Adipose tissue (tissue), 3 donors: ENCODE data around the gene ITGA2B. TPM values are rescaled to one million over a fixed set of nuclear protein-coding genes. Genes with fewer than 3 reads are reported as not detected.

Experiments used
- H3K27ac ChIP-seq: one replicate; pipeline ENCODE4 v1.5.1; 2013; ENCODE audit warnings: low read depth, low read length
- WGBS, 3 donors: extraction: QIAGEN DNeasy Blood & Tissue Kit; methylation state at CpG; one replicate each; pipeline ENCODE4 v1.1.7; 2013; 5-methylcytosine and 5-hydroxymethylcytosine counted together
- polyA plus RNA-seq, 3 donors: library from polyadenylated mRNA; stranded (reverse); fragments of 200-250 nt; gene quantifications; one replicate each; pipeline ENCODE4 v1.2.3, GENCODE V29; 2013
- donor health status: healthy with polysubstance abuse.
- donor health status: Bipolar disorder and iron deficiency.
- donor health status: healthy.

The ITGA2B gene
- 1 to 10 TPM in 1 of 3 donors, under 1 TPM in 2; 0.35 to 1.1 (median 0.90) TPM for polyA plus RNA-seq

- no peak within 1 kb of the TSS for H3K27ac ChIP-seq
These were observed at the start of gene ITGA2B for GRCh38 chr17:44389281-44389680. Gene ITGA2B, minus strand, starts transcription at chr17:44389649. Its CDS starts 176 bp downstream, at chr17:44389473.

DNA sequence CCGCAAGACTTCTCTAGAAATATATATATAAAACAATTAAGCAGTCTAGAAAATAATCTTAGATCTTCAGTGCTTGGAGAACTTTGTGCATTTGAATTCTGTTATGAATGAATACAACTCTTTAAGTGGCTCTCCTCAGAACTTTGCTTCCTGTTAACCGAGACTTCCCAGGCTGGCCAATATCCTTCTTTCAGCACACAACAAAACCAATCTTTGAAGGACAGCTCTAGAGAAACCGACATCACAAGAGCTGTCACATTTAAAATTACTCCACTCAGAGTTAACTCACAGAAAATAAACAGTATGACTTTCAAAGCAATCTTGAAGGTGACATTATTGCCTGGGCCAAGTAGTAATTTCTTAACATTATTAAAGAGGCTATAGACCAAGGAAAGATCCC lies 49.7 kb upstream of the ITGA2B start:
- H3K27ac ChIP-seq = no peak overlapping the region
- 68 to 75% (median 72%) methylated on average over 3 of the region's 3 CpGs for WGBS, 3 donors

More at GRCh38 chr17:44389281-44389680, at the start of gene ITGA2B:
- WGBS, 3 donors = 13 to 71% (median 22%) methylated on average over 1 of the region's 1 CpG

DNA sequence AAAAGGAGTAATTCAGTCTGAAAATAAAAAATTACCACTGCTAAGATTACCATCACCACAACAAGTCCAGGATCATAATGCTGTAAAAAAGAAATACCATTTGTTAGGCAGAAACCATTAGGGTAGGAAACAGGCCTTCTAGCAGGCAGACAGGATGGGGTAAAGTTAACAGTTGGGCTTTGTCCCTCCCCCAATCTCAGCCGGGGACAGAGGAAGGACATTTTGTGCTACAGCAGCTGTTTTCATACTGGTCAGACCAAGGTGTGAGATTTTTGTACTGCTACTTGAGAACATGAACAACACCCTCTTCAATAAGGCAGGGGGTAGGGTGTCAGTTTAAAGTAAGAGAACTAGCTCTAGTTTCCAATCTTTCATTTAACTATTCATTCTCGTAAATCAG lies 49.2 kb upstream of the ITGA2B start:
- WGBS, 3 donors = 49 to 52% (median 49%) methylated on average over 2 of the region's 2 CpGs
- no peak overlapping the region for H3K27ac ChIP-seq

- H3K27ac ChIP-seq = no peak overlapping the region
- 84 to 94% (median 86%) methylated on average over 2 of the region's 2 CpGs for WGBS, 3 donors
These were observed 46.9 kb upstream of the ITGA2B start for GRCh38 chr17:44436336-44436735.

DNA sequence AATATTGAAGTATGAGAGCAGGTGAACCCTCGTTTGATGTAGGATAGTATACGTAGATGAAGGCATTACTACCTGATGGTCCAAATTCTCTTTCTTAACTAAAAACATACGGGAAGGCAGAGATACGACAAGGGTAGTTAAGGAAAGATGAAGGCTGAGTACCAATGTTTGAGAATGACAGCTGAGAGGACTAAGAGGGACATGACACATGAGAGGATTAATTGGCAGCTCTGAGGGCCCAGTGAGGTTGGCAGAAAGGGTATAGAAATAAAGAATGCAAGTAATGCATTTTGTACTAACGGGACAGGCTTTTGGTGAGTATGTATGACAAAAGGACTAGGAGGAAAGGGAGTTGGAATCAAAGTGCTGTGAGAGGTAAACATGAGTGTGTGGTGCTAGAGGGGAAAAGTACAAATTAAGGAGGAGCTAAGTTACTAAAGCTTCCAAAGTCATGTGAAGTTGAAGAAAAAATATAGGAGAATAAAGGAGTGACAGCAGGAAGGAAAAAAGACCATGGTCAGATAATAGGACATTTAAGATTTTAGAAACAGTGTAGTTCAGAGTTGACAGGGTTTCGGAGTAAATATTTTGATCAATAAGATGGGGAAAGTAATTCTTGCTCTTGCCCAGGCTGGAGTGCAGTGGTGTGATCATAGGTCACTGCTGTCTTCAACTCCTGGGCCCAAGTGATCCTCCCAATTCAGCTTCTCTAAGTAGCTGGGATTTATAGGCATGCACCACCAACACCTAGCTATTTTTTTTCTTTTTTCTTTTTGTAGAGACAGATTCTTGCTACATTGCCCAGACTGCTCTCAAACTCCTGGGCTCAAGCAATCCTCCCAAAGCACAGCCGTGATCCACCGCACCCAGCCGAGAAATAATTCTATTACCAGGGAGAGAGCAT lies 43.1 kb upstream of the ITGA2B start:
- WGBS, 3 donors = 85 to 88% (median 85%) methylated on average over 9 of the region's 9 CpGs
- no peak overlapping the region for H3K27ac ChIP-seq

DNA sequence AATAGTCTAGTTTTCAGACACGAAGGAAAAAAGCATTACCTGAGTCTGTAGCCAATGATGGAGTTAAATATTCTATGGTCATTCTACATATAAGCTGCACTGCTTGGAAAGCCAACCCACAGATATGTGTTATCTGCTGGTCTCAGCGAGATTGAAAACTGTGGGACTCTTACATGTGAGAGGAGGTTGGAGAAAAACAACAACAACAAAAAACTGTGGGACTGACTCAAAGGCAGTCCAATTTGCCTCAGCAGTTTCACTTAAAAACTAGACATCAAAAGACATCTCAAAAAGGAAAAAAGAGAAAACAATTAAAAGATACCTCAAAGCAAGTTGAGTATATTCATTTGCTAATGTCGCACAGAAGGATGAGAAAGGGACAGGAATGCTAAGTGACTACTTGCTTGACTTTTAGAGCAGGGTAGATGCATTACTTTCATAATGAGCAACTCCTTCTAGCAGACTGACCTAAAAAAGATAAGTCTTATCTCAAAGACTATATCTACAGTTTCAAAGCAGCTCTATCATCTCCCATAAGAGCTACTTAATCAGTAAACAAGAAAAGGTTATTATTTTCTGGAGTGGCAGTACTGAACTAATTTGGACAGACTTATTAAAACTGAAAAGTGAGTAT lies 35.5 kb upstream of the ITGA2B start:
- 83 to 93% (median 91%) methylated on average over 3 of the region's 3 CpGs for WGBS, 3 donors
- H3K27ac ChIP-seq = no peak overlapping the region

DNA sequence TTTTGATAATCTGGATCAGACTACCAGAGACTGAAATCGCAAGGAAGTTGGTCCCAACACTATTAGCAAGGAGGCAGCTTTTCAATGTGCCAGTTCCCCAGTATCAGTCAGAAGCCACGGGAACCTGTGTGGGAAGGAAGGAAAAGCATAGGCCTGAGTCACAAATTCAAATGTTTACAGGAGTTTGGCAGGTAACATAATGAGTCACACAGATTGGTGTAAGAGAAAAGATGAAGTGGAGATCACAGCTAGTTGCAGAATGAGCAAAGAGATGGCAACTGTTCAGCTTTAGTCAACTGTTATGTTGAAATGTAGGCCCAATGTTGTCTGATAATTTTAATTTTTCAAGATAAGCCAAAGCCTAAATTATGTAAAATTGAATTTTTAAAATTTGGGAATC lies 28.1 kb upstream of the ITGA2B start:
- H3K27ac ChIP-seq = no peak overlapping the region
- 56 to 76% (median 65%) methylated on average over 2 of the region's 2 CpGs for WGBS, 3 donors

DNA sequence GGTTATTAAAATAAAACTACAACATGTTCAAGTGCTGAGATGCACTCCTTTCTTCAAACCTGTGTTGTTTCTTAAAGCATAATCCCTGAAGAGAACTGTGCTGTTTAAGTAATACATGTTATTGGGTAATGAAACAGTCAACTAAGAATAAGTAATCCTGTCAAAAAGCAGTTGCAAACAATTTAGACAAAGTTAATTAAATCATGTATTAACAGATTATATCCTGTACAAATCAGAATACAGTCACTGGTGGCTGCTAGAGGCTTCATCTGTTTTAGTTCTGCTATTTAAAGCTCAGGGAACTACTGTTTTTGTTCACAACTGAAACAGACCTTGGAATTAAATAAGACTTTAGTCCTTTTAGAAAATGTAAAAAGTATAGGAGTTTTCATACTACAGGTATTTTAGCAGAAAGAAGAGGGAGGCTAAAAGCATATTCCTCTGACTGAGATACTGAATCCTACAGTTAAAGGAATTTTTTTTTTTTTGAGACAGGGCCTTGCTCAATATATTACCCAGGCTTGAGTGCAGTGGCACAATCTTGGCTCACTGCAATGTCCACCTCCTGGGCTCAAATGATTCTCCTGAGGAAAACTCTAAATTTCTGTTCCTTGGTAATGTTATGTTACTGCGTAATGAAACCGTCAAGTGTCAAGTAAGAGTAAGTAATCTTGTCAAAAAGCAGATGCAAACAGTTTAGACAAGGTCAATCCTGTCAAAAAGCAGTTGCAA lies 27.3 kb upstream of the ITGA2B start:
- WGBS, 3 donors = 65 to 81% (median 76%) methylated on average over 2 of the region's 2 CpGs
- H3K27ac ChIP-seq = no peak overlapping the region

DNA sequence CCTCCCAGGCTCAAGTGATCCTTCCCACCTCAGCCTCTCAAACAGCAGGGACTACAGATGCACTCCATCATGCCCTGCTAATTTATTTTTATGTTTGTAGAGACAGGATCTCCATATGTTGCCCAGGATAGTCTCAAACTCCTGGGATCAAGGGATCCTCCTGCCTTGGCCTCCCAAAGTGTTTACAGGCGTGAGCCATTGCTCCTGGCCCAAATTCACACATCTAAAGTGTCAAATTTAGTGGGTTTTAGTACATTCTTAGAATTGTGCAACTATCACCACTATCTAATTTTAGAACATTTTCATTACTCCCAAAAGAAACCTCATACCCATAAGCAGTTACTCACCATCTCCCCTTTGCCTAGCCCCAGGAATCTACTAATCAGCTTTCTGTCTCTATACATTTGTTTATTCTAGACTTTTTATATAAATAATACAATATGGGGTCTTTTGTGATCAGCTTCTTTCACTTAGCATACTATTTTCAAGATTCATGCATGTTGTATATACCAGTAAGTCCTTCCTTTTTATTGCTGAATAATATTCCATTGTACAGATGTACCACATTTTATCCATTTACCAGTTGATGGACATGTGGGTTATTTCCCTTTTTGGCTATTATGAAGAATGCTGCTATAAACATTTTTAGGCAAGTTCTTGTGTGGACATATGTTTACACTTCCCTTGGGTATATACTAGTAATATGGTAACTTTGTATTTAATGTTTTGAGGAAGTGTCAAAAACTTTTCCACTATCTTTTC lies 25.1 kb upstream of the ITGA2B start:
- no peak overlapping the region for H3K27ac ChIP-seq
- 92 to 100% (median 93%) methylated on average over 1 of the region's 1 CpG for WGBS, 3 donors

DNA sequence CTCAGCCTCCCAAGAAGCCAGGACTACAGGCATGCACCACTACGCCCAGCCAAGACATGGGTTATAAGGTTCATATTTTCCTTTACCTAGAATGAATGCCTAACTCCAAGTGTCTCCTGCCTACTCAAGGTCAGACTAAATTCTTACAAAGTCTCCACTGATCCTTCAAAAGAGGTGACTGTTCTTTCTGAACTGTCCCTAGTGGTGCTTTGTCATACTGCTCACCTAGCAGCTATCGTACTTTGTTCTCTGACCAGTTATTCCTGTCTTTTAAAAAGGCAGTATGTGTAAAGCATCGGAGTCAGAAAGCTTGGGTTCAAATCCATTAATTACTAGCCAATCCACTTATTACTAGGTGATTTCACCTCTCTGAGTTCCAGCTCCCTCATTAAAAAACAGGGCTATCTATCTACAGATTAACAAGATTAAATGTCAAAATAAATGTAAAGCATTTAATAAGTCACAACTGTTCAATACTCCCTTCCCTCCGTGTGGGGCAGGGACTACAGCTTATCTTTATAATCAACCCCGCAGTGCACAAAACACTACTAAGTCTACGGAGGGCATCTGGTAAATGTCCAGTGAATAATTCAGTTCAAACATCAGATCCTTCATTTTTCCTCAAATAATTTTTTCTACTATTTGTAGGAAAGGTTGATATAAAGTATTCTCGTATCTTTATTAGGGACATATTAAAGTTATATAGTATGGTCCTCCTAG lies 20.0 kb upstream of the ITGA2B start:
- no peak overlapping the region for H3K27ac ChIP-seq
- WGBS, 3 donors = 65 to 92% (median 84%) methylated on average over 7 of the region's 7 CpGs

GRCh38 chr17:44408786-44409185 lies 19.3 kb upstream of the ITGA2B start:
- 85 to 95% (median 89%) methylated on average over 4 of the region's 4 CpGs for whole genome bisulfite sequencing, 3 donors
- H3K27ac ChIP-seq = no peak overlapping the region

GRCh38 chr17:44402564-44403172 lies 13.2 kb upstream of the ITGA2B start:
- WGBS, 3 donors = 94 to 96% (median 95%) methylated on average over 5 of the region's 5 CpGs
- H3K27ac ChIP-seq = no peak overlapping the region

- H3K27ac ChIP-seq = no peak overlapping the region
- WGBS, 3 donors = 73 to 88% (median 87%) methylated on average over 3 of the region's 3 CpGs
These were observed 10.9 kb upstream of the ITGA2B start for GRCh38 chr17:44400226-44400847.

DNA sequence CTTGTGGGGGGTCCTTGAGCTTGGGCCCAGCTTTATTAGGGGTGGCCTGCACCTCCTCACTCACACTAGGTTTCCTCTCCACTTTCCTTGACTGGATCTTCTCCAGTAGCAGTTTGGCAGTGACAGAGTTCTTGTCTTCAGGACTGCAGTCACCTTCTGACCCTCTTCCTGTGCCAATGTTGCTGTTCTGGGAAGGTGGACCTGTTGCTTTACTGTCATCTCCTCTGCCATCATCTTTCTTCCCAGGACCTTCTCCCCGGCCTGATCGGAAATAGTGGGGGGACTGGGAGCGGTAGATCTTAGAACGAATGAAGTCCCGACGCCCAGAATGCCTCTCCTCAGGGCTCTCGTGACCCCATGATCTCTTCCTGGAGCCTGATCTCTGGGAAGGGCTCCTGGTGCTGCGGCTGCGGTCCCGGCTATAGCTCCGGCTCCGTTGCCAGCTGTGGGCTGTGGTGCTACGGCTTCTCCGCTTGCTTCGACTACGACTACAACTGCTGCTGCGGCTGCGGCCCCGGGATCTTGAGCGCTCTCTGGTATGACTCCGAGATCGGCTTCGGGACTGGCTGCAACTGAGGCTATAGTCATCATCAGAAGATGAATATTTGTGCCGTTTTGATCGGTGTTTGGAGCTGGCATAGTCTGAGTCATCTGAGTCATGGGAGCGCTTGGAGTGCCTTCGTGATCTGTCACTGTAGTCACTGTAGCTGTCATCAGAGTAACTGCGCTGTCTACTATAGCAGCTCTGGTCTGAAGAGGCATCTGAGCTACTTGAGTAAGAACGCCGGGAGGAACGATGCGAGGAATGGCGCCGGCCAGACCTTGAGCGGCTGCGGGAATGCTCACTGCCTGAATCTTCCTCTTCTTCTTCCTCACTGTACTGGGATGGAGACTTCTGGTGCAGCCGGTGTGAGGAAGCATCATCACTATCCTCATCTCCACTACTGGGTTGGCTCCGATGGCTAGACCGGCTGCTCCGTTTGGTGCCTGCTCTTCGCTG lies 9.5 kb upstream of the ITGA2B start:
- no peak overlapping the region for H3K27ac ChIP-seq
- WGBS, 3 donors = 97% methylated on average over 41 of the region's 41 CpGs

DNA sequence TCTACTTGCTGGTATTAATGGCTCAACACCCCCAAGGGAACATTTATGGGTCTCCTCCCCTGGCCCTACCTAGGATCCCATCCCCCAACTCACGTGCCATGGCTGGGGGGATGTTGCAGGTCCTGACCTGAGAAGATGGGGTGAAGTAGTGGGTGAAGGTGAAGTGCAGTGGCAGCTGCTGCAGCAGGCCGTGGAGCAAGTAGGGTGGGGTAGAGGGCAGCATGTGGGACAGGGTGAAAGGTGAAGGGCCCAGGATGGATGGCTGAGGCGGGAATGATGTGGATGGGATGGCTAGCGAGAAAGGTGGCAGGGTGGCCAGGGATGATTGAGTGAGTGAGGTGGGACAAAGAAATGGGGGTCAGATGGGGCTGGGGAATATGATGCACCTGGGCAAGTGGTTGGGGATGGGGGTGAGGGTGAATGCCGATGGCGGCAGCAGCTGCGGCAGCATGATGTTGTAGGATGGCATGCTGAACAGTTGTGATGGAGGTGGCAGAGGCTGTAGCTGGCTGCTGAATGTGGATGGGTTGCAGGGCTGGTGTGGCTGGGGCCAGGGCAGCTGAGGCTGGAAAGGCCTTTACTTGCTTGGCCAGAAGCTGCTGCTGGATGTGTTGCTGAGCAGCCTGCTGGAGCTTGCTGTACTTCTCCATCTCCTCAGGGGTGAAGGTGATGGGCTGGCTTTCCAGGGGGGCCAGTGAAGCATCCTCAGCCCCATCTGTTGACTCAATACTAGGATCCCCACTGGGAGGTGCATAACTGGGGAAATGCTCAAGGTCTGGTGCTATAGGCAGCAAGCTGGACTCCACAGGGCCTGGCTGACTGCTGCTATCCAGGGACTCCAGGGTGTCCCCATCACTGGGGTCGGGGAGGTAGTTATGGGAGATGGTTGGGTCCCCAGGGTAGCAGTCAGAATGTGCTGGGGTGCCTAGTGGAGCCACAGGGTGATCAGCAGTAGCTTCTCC lies 8.3 kb upstream of the ITGA2B start:
- 94 to 96% (median 95%) methylated on average over 8 of the region's 8 CpGs for WGBS, 3 donors
- no peak overlapping the region for H3K27ac ChIP-seq
